Astrocyte of the spinal cord (primary cell): ENCODE data around the gene ETV5.

Experiments
- DNase-seq: peaks from one replicate; pipeline ENCODE4 v3.0.0; 2011; ENCODE audit warnings: low read depth, low spot score
- H3K4me3 ChIP-seq: 2 replicates; pipeline ENCODE4 v1.5.1; 2011; ENCODE audit warnings: low read depth, mild to moderate bottlenecking, low read length, moderate library complexity
- in situ Hi-C: cut with HindIII; loops from 2 replicates; pipeline ENCODE4 v1.10.0; 2017; ENCODE audit warnings: low sequenced_read_pairs
- TF ChIP-seq, protein P1 (sequence below): IDR thresholded peaks from 2 replicates; pipeline ENCODE4 v1.5.1; 2012; ENCODE audit warnings: low read depth, mild to moderate bottlenecking, low read length, inconsistent platforms

The ETV5 gene

DNA sequence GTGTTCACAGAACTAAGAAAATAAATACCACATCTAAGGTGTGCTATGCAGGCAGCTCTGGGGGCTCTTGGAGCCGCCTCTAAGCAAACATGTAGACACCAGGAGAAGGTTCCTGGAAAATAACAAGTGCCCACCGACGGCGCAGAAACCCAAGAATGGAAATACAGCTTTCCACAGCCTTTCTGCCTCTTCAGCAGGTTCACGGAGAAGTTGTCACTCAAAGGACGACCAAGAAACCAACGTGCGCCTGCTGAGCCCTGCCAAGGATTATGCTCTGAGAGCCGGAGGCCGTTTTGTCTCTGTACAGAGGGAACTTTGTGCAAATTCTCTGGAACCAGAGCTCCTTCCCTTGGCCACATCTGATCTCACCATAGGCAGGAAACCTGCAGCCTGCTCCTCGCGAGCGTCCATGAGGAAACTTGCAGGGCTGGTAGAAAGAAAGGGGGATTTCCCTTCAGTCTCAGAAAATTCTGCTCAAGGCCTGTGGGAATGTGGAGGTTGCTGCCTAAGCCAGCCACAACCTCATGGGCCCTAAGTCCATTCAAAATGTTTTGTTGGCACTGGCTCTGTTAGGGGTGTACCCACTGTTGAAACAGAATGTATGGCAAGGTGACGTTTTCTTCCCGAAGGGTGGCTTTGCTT is 40.6 kb upstream of the ETV5 start:
- in situ Hi-C loops = no loop called here
- no peak overlapping the region for H3K4me3 ChIP-seq
- TF ChIP-seq, protein P1, sequence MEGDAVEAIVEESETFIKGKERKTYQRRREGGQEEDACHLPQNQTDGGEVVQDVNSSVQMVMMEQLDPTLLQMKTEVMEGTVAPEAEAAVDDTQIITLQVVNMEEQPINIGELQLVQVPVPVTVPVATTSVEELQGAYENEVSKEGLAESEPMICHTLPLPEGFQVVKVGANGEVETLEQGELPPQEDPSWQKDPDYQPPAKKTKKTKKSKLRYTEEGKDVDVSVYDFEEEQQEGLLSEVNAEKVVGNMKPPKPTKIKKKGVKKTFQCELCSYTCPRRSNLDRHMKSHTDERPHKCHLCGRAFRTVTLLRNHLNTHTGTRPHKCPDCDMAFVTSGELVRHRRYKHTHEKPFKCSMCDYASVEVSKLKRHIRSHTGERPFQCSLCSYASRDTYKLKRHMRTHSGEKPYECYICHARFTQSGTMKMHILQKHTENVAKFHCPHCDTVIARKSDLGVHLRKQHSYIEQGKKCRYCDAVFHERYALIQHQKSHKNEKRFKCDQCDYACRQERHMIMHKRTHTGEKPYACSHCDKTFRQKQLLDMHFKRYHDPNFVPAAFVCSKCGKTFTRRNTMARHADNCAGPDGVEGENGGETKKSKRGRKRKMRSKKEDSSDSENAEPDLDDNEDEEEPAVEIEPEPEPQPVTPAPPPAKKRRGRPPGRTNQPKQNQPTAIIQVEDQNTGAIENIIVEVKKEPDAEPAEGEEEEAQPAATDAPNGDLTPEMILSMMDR = no peak
- DNase-seq = no peak

DNA sequence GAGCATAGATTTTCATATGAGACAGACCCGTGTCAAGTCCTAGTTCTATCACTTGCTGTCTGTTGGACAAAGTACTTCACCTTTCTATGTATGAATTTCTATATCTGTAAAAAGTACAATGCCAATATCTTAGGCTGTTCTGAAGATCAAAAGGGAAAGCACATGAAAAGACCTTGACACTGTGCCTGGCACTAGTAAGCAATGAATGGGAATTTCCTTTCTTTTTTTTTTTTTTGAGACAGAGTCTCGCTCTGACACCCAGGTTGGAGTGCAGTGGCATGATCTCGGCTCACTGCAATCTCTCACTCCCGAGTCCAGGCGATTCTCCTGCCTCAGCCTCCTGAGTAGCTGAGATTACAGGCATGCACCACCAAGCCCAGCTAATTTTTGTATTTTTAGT is 35.4 kb upstream of the ETV5 start:
- TF ChIP-seq, protein P1 = no peak
- H3K4me3 ChIP-seq = no peak overlapping the region
- no peak for DNase-seq
- in situ Hi-C loops = no loop called here

DNA sequence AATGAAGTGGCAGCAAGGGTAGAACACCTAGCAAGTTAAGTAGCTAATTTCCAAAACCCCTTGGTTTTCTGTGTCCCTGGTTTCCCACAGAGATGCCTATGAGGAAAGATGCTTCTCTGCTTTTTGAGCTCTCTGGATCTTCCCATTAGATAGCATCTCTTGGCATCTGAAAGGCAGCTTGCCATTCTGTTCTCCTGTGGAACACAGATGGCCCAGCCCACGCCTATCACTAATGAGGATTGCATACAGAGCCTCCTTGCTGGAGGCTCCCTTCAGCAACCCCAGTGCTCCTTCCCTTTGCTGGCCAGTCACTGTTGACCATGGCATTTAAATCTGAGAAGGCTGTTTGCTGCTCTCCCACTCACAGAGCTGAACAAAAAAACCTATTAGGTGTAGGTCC is 34.4 kb upstream of the ETV5 start:
- no peak for DNase-seq

DNA sequence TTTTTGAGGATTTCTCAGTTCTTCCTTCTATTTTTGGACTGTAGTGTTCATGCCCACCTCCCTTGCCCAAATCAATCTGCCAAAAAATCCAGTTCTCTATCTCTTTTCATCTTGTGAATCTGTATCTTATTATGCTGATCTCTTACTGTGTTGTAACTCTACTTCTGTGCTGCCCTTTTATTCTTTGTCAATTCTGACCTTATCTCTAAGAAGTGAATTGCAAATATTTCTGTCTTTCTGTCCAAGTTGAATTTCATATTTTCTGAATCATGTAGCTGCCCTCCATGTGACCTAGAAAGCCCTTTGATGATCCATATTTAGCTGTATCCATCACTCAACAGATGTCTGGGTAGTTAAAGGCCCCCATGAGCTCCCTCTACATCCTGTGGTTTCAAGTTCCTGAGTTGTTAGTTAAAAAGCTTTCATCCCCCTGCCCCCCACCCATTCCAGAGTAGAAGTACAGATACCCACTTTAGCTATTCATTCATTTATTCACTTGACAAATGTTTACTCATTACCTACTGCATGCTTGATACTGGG is 33.6 kb upstream of the ETV5 start:
- in situ Hi-C loops = no loop called here
- no peak for DNase-seq
- TF ChIP-seq, protein P1 = no peak
- H3K4me3 ChIP-seq = no peak overlapping the region

More for the DNA sequence above, 34.4 kb upstream of the ETV5 start:
- in situ Hi-C loops = no loop called here
- H3K4me3 ChIP-seq = no peak overlapping the region
- TF ChIP-seq, protein P1 = no peak

DNA sequence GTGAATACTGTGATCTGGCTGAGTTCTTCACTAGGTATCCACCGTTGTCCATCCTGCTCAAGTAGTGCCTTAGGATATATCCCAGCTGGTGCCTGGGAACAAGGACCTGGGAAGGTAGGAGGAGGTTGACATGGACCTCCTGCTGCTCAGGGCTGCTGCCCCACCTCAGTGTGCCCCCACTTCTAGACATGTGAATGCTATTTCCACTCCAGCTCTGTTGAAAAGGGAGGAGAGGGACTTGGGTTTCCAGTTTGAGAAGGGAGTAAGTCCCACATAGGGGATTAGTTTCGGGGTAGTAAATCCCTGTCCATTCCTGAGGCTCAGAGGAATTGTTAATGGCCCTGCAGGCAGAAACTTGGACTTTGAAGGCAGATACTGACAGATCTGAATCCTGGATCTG is 32.9 kb upstream of the ETV5 start:
- in situ Hi-C loops = no loop called here
- DNase-seq = no peak
- no peak overlapping the region for H3K4me3 ChIP-seq
- TF ChIP-seq, protein P1 = no peak

DNA sequence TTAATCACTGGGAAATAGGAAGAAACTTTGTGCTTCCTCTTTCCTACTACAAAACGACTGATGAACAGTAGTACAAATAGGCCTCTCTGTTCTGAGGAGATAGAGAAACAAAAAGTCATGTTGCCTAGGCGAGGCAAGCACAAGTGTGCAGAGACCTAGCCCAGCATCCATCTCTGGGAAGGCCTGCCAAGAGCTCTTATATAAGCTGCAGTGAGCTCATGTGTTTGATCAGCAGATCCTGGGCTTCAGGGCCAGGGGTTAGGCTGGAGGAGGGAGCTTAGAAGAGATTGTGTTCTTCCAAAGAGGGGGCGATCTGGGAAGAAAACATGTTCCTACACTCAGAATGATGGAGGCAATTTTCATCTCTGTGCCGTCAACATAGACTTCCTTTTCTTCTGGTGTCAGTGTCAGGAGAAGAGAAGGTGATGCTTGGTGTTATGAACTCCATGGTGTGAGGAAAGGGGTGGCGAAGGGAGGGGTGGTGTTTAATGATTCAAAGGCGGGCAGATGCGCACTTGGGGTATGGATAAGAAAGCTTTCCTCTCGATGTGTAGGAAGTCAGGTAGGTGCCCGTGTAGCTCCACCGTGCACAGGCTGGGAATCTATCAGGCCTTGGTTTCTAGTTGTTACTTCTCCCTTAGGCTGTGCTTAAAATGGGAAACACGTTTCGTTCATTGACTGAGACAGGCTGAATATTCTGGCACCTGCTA is 29.5 kb upstream of the ETV5 start:
- TF ChIP-seq, protein P1 = no peak
- H3K4me3 ChIP-seq = no peak overlapping the region
- in situ Hi-C loops = no loop called here
- no peak for DNase-seq
